ENCODE measurements around the gene REN. TPM values are rescaled to one million over a fixed set of nuclear protein-coding genes. Genes with fewer than 3 reads are reported as not detected.

The REN gene
- total and polyA plus RNA-seq, 2 of the 13 experiments (the other 11 are each of a cell fraction or from before 2014, with no cell fraction given): not detected

GRCh38 chr1:204151552-204152309, 14.4 kb downstream of the REN start, which contains the start of gene ETNK2 (continued):
- TF ChIP-seq ZNF800 (CRISPR knock-in tag; IDR thresholded peaks at IDR 0.05) (0 out of 2 replicates have a peak, but pooled peaks have one; percentile 10), NR3C1 (CRISPR knock-in tag; IDR thresholded peaks at IDR 0.05) (no peak), SYNCRIP (IDR thresholded peaks at IDR 0.05; ENCODE audit: insufficient read depth, low read depth, low read length) (no peak), ZBTB20 (CRISPR knock-in tag; IDR thresholded peaks at IDR 0.05; ENCODE audit: borderline replicate concordance, low read depth) (no peak), RFX1 (IDR thresholded peaks at IDR 0.05) (no peak), IRX3 (CRISPR knock-in tag; IDR thresholded peaks at IDR 0.05; ENCODE audit: borderline replicate concordance, low read depth) (no peak), ZNF292 (CRISPR knock-in tag; IDR thresholded peaks at IDR 0.05; ENCODE audit: borderline replicate concordance, low read depth) (no peak), GATAD2A (CRISPR knock-in tag; IDR thresholded peaks at IDR 0.05) (no peak), NCOA2 (CRISPR knock-in tag; IDR thresholded peaks at IDR 0.05) (no peak), HOXD1 (CRISPR knock-in tag; IDR thresholded peaks at IDR 0.05) (no peak), ZNF607 (CRISPR knock-in tag; IDR thresholded peaks at IDR 0.05; ENCODE audit: borderline replicate concordance) (peak; percentile 63; the same call in 1 of the 2 replicates), TRAFD1 (CRISPR knock-in tag; IDR thresholded peaks at IDR 0.05; ENCODE audit: borderline replicate concordance) (no peak), CBFB (CRISPR knock-in tag; IDR thresholded peaks at IDR 0.05) (no peak), ZNF615 (CRISPR knock-in tag; IDR thresholded peaks at IDR 0.05; ENCODE audit: borderline replicate concordance) (no peak), THAP11 (CRISPR knock-in tag; IDR thresholded peaks at IDR 0.05) (peak; percentile 47; the same call in 1 of the 2 replicates), ZNF746 (CRISPR knock-in tag; IDR thresholded peaks at IDR 0.05) (0 out of 2 replicates have a peak, but pooled peaks have one; percentile 24), AHR (CRISPR knock-in tag; IDR thresholded peaks at IDR 0.05) (no peak), TAF1 (CRISPR knock-in tag; IDR thresholded peaks at IDR 0.05) (peak; percentile 22; the same call in 1 of the 2 replicates), PAXIP1 (CRISPR knock-in tag; conservative IDR thresholded peaks at IDR 0.05) (0 out of 2 replicates have a peak, but pooled peaks have one; percentile 26)

Data from HepG2 (cell line).